ENCODE data around the gene PALM3. TPM values are rescaled to one million over a fixed set of nuclear protein-coding genes. Genes with fewer than 3 reads are reported as not detected.

The PALM3 gene
- total RNA-seq, 1 experiment from 2014 or later: not detected

DNA sequence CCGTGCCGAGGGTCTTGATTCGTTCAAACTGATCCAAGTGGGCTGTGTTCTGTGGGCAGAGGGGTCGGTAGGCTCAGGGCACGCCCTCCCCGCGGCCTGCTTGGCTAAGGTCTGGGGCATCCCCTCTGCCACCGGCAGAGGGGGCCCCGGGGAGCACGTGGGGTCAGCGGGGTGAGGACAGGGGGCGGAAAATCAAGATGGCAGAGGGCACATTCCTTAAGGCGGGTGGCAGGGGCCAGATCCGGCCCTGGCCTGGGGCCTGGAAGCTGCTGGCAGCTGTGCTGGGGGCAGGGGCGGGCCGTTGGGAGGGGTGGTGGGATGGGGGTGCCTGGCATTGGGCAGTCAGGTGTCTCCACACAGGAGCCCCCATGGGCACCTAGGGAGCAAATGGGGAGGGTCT, 45.0 kb upstream of the PALM3 start:
- DNase-seq (ENCODE audit: unreplicated experiment): no peak
- Mint-ChIP-seq H3K27me3 (ENCODE audit: insufficient read depth, unreplicated experiment) (no peaks in the 10 kb centered on the region), H3K4me3 (ENCODE audit: unreplicated experiment) (no peak overlapping the region), H3K9me3 (ENCODE audit: unreplicated experiment) (no peaks in the 10 kb centered on the region), H3K27ac (ENCODE audit: low read depth, unreplicated experiment) (no peak overlapping the region), H3K4me1 (ENCODE audit: insufficient read depth, unreplicated experiment) (no peaks in the 10 kb centered on the region), H3K36me3 (ENCODE audit: insufficient read depth, unreplicated experiment) (peaks cover 54% of the 10 kb centered on the region)
- CTCF ChIA-PET: interaction anchor here (0.7 kb wide), 1 partner anchor 11 kb away, joined by 6 read pairs; no protein-coding TSS in a partner anchor
- POLR2A ChIA-PET: no interaction called here
- intact Hi-C loops (cut with micrococcal nuclease): no loop called here
- no TSS peak for BruUV-seq (replicated peaks)
- TF ChIP-seq, protein P1, sequence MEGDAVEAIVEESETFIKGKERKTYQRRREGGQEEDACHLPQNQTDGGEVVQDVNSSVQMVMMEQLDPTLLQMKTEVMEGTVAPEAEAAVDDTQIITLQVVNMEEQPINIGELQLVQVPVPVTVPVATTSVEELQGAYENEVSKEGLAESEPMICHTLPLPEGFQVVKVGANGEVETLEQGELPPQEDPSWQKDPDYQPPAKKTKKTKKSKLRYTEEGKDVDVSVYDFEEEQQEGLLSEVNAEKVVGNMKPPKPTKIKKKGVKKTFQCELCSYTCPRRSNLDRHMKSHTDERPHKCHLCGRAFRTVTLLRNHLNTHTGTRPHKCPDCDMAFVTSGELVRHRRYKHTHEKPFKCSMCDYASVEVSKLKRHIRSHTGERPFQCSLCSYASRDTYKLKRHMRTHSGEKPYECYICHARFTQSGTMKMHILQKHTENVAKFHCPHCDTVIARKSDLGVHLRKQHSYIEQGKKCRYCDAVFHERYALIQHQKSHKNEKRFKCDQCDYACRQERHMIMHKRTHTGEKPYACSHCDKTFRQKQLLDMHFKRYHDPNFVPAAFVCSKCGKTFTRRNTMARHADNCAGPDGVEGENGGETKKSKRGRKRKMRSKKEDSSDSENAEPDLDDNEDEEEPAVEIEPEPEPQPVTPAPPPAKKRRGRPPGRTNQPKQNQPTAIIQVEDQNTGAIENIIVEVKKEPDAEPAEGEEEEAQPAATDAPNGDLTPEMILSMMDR (IDR thresholded peaks at IDR 0.05; ENCODE audit: unreplicated experiment): no peak

DNA sequence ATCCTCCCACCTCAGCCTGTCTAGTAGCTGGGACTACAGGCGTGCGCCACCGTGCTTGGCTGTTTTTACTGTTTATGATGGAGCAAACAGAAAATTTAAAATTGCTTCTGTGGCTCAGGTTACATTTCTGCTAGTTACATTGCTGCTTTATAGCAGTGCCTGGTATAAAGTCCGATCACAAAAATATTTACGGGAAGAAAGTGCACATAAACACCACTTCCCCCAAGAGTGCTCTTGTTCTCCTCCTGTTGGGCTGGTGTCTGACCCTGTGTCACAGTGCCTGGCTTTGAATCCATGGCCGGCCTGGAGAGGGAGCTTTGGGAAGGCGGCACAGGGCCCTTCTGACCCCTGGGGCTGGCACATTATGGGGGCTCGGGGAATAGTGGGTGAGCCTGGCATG, 43.8 kb upstream of the PALM3 start:
- Mint-ChIP-seq H3K36me3 (ENCODE audit: insufficient read depth, unreplicated experiment) (peaks cover 61% of the 10 kb centered on the region), H3K4me3 (ENCODE audit: unreplicated experiment) (no peak overlapping the region), H3K27ac (ENCODE audit: low read depth, unreplicated experiment) (no peak overlapping the region), H3K4me1 (ENCODE audit: insufficient read depth, unreplicated experiment) (no peaks in the 10 kb centered on the region), H3K9me3 (ENCODE audit: unreplicated experiment) (no peaks in the 10 kb centered on the region), H3K27me3 (ENCODE audit: insufficient read depth, unreplicated experiment) (no peaks in the 10 kb centered on the region)
- DNase-seq (ENCODE audit: unreplicated experiment): no peak
- intact Hi-C loops (cut with micrococcal nuclease): no loop called here
- ChIA-PET CTCF (interaction anchor here (0.6 to 0.7 kb wide), 2 partner anchors 10 to 243 kb away, joined by 3 to 4 read pairs; no protein-coding TSS in a partner anchor), POLR2A (interaction anchor here (0.7 to 1.5 kb wide), 2 partner anchors 12 to 972 kb away, joined by 3 read pairs; partner anchors contain the start of gene PRKACA)
- TF ChIP-seq, protein P1 (IDR thresholded peaks at IDR 0.05; ENCODE audit: unreplicated experiment): no peak
- no TSS peak for BruUV-seq (replicated peaks)

- no peak for DNase-seq (ENCODE audit: unreplicated experiment)
- Mint-ChIP-seq H3K4me1 (ENCODE audit: insufficient read depth, unreplicated experiment) (no peaks in the 10 kb centered on the region), H3K27me3 (ENCODE audit: insufficient read depth, unreplicated experiment) (no peaks in the 10 kb centered on the region), H3K4me3 (ENCODE audit: unreplicated experiment) (no peak overlapping the region), H3K9me3 (ENCODE audit: unreplicated experiment) (no peaks in the 10 kb centered on the region), H3K27ac (ENCODE audit: low read depth, unreplicated experiment) (no peak overlapping the region), H3K36me3 (ENCODE audit: insufficient read depth, unreplicated experiment) (peaks cover 73% of the 10 kb centered on the region)
- CTCF ChIA-PET: interaction anchor here (0.5 to 2.1 kb wide), 3 partner anchors 9 to 241 kb away, joined by 3 to 6 read pairs (median 3); no protein-coding TSS in a partner anchor
- POLR2A ChIA-PET: interaction anchor here (0.5 to 1.3 kb wide), 2 partner anchors 14 to 147 kb away, joined by 3 read pairs; partner anchors contain the start of gene PRKACA
- intact Hi-C loops (cut with micrococcal nuclease): no loop called here
- TF ChIP-seq, protein P1 (IDR thresholded peaks at IDR 0.05; ENCODE audit: unreplicated experiment): no peak
- BruUV-seq (replicated peaks): no TSS peak
Measured at GRCh38 chr19:14103310-14103709, 41.4 kb upstream of the PALM3 start.

DNA sequence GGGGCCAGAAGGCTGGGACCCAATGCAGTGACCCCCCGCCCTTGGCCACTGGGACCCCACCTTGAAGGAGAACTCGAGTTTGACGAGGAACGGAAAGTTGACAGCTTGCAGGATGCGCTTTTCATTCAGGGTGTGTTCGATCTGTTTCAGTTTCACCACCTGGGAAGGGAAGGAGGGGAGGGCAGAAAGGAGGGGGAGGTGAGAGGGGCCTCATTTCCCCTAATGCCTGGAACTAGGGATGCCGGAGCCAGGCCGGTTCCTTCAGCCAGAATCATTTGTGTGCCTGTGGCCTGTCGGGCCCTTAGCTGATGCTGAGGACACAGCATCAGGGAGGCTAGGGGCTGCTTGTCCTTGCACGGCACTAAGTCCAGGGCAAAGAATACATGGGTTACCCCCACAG, 40.9 kb upstream of the PALM3 start:
- POLR2A ChIA-PET: interaction anchor here (0.5 to 1.3 kb wide), 2 partner anchors 15 to 148 kb away, joined by 3 read pairs; partner anchors contain the start of gene PRKACA
- no TSS peak for BruUV-seq (replicated peaks)

More for the DNA sequence above, 40.9 kb upstream of the PALM3 start:
- no peak overlapping the region for H3K27ac Mint-ChIP-seq (ENCODE audit: low read depth, unreplicated experiment)
- H3K4me1 Mint-ChIP-seq (ENCODE audit: insufficient read depth, unreplicated experiment): no peaks in the 10 kb centered on the region
- H3K4me3 Mint-ChIP-seq (ENCODE audit: unreplicated experiment): no peak overlapping the region
- H3K27me3 Mint-ChIP-seq (ENCODE audit: insufficient read depth, unreplicated experiment): no peaks in the 10 kb centered on the region
- intact Hi-C loops (cut with micrococcal nuclease): no loop called here
- CTCF ChIA-PET: interaction anchor here (1.2 to 2.1 kb wide), 2 partner anchors 11 to 240 kb away, joined by 3 to 6 read pairs; no protein-coding TSS in a partner anchor
- TF ChIP-seq, protein P1 (IDR thresholded peaks at IDR 0.05; ENCODE audit: unreplicated experiment): no peak
- H3K36me3 Mint-ChIP-seq (ENCODE audit: insufficient read depth, unreplicated experiment): peaks cover 72% of the 10 kb centered on the region
- no peaks in the 10 kb centered on the region for H3K9me3 Mint-ChIP-seq (ENCODE audit: unreplicated experiment)
- no peak for DNase-seq (ENCODE audit: unreplicated experiment)
